Panc1 (cell line): Measurements from ENCODE around the gene RAC3. TPM values are rescaled to one million over a fixed set of nuclear protein-coding genes. Genes with fewer than 3 reads are reported as not detected.

Experiments used
- ATAC-seq: fragments of 200-7000 bp; cut with Tn5 transposase; 2 replicates; pipeline ENCODE4 v1.9.1; 2020; ENCODE audit warnings: mild to moderate bottlenecking, moderate library complexity
- BruUV-seq: library from RNA; stranded (reverse); fragments of 400-500 nt; replicated peaks from 2 replicates; lab custom pipeline; 2021; lab: Mats Ljungman, UMichigan
- CTCF ChIA-PET: fragments of 300-600 bp; sonication (Branson Sonifier 250); formaldehyde crosslinking; loops from one replicate; lab custom pipeline; 2022; ENCODE audit warnings: antibody characterized with exemption; lab: Charles Lee
- POLR2A ChIA-PET: fragments of 300-600 bp; sonication (Branson Sonifier 250); formaldehyde crosslinking; loops from one replicate; lab custom pipeline; 2022; ENCODE audit warnings: antibody characterized with exemption; lab: Charles Lee
- DNase-seq: peaks from one replicate; pipeline ENCODE4 v3.0.0-alpha.2; 2010; ENCODE audit warnings: low read depth, low spot score
- H3K27ac ChIP-seq: 2 replicates; pipeline ENCODE4 v1.5.1; 2011; ENCODE audit warnings: mild to moderate bottlenecking, low read length, inconsistent platforms
- H3K27me3 ChIP-seq: fragments of 200-500 bp; sonication (Bioruptor generic); 2 replicates; pipeline ENCODE4 v1.6.0; 2014; ENCODE audit warnings: low read length, inconsistent platforms; ENCODE audit not compliant: control insufficient read depth, insufficient read depth
- H3K36me3 ChIP-seq: fragments of 200-500 bp; sonication (Bioruptor generic); 2 replicates; pipeline ENCODE4 v1.5.1; 2014; ENCODE audit warnings: inconsistent platforms, mild to moderate bottlenecking, low read length, moderate library complexity; ENCODE audit not compliant: control insufficient read depth, insufficient read depth
- H3K4me1 ChIP-seq: 2 replicates; pipeline ENCODE4 v1.5.1; 2011; ENCODE audit warnings: inconsistent platforms, mild to moderate bottlenecking, low read length, moderate library complexity; ENCODE audit not compliant: control insufficient read depth, insufficient read depth
- H3K4me3 ChIP-seq, 2 experiments: 2 replicates each; pipeline ENCODE4 v1.5.1; 2011 to 2012; ENCODE audit warnings: low read depth in 2 of 2, low read length in 2 of 2, mild to moderate bottlenecking in 2 of 2, inconsistent platforms in 1 of 2, moderate library complexity in 1 of 2
- H3K9me3 ChIP-seq: fragments of 200-500 bp; sonication (Bioruptor generic); 2 replicates; pipeline ENCODE4 v1.5.1; 2014; ENCODE audit warnings: low read depth, mild to moderate bottlenecking, inconsistent platforms, low read length, moderate library complexity; ENCODE audit not compliant: control insufficient read depth, insufficient read depth
- CTCF ChIP-seq: fragments of 450-650 bp; IDR thresholded peaks from 2 replicates; pipeline ENCODE4 v1.5.1; 2017; ENCODE audit warnings: mild to moderate bottlenecking
- POLR2AphosphoS5 ChIP-seq: IDR thresholded peaks from 2 replicates; pipeline ENCODE4 v1.6.1; 2012; ENCODE audit warnings: mild to moderate bottlenecking, low read depth, low read length, moderate library complexity
- REST ChIP-seq, 2 experiments: IDR thresholded peaks; 2 replicates each; pipeline ENCODE4 v1.6.1; 2011 to 2012; ENCODE audit warnings: low read depth in 2 of 2, control low read depth in 1 of 2, low read length in 1 of 2, mild to moderate bottlenecking in 1 of 2, moderate library complexity in 1 of 2; ENCODE audit not compliant: insufficient read depth in 1 of 2
- SIN3A ChIP-seq: IDR thresholded peaks from 2 replicates; pipeline ENCODE4 v1.6.1; 2012; ENCODE audit warnings: low read depth, mild to moderate bottlenecking, low read length, moderate library complexity, borderline replicate concordance; ENCODE audit not compliant: insufficient read depth
- TCF7L2 ChIP-seq: IDR thresholded peaks from 2 replicates; pipeline ENCODE4 v1.6.1; 2011; ENCODE audit warnings: mild to moderate bottlenecking, low read depth, low read length, inconsistent platforms
- in situ Hi-C: cut with HindIII; loops from 2 replicates; pipeline ENCODE4 v1.10.0; 2016; ENCODE audit warnings: low sequenced_read_pairs, low pct_unique_long_range_greater_than_20kb
- intact Hi-C: fragments of 100-400 bp; cut with micrococcal nuclease; formaldehyde crosslinking; loops from one replicate; pipeline ENCODE4 v1.10.0; 2022; ENCODE audit not compliant: unreplicated experiment
- total RNA-seq: library from RNA; stranded (reverse); gene quantifications from one replicate; pipeline ENCODE4 v1.2.1, GENCODE V29; 2021; ENCODE audit not compliant: unreplicated experiment

Gene RAC3
- total RNA-seq, 1 experiment from 2014 or later = 39.4 TPM

GRCh38 chr17:82076785-82077591 lies 45.5 kb downstream of the RAC3 start:
- BruUV-seq = no TSS peak
- TF ChIP-seq CTCF (no peak), POLR2AphosphoS5 (peak; percentile 87), SIN3A (no peak; the same call in 1 of the 2 replicates), TCF7L2 (no peak), REST (IDR thresholded peaks at IDR 0.05; ENCODE audit: insufficient read depth in 1 of 2, low read depth in 2 of 2, low read length in 1 of 2) (0 out of 4 replicates have a peak, but pooled peaks of 1 of the 2 experiments have one; percentile 7)
- ATAC-seq (peak; percentile 74), DNase-seq (no peak)
- POLR2A ChIA-PET = interaction anchor here (0.6 kb wide), 1 partner anchor 16 kb away, joined by 6 read pairs; no protein-coding TSS in a partner anchor
- H3K27me3 ChIP-seq = no peaks in the 10 kb centered on the region
- intact Hi-C loops = no loop called here
- no peak overlapping the region for H3K4me3 ChIP-seq
- CTCF ChIA-PET = interaction anchor here (0.5 to 0.6 kb wide), 2 partner anchors 47 to 59 kb away, joined by 3 to 4 read pairs; no protein-coding TSS in a partner anchor
- H3K36me3 ChIP-seq = no peaks in the 10 kb centered on the region; the same call in 1 of the 2 replicates
- no peaks in the 10 kb centered on the region for H3K9me3 ChIP-seq
- in situ Hi-C loops = no loop called here
- peaks cover 25% of the 10 kb centered on the region for H3K4me1 ChIP-seq
- H3K27ac ChIP-seq = peak overlapping the region; percentile 70

- H3K27ac ChIP-seq = peak overlapping the region; percentile 41; the same call in 1 of the 2 replicates
- H3K4me3 ChIP-seq = no peak overlapping the region
- H3K27me3 ChIP-seq = no peaks in the 10 kb centered on the region
- H3K36me3 ChIP-seq = no peaks in the 10 kb centered on the region; the same call in none of the 2 replicates
- no TSS peak for BruUV-seq
- POLR2A ChIA-PET = interaction anchor here (0.6 kb wide), 1 partner anchor 15 kb away, joined by 6 read pairs; no protein-coding TSS in a partner anchor
- TF ChIP-seq SIN3A (0 out of 2 replicates have a peak, but pooled peaks have one; percentile 26), TCF7L2 (no peak), POLR2AphosphoS5 (peak; percentile 78), CTCF (no peak), REST (IDR thresholded peaks at IDR 0.05; ENCODE audit: insufficient read depth in 1 of 2, low read depth in 2 of 2, low read length in 1 of 2) (0 out of 4 replicates have a peak, but pooled peaks of 1 of the 2 experiments have one; percentile 6)
- CTCF ChIA-PET = interaction anchor here (0.6 kb wide), 1 partner anchor 47 kb away, joined by 4 read pairs; no protein-coding TSS in a partner anchor
- in situ Hi-C loops (no loop called here), intact Hi-C loops (no loop called here)
- H3K4me1 ChIP-seq = peaks cover 25% of the 10 kb centered on the region
- no peak for DNase-seq
- H3K9me3 ChIP-seq = no peaks in the 10 kb centered on the region
- peak; percentile 52 for ATAC-seq
Observed at GRCh38 chr17:82077617-82078358, 46.3 kb downstream of the RAC3 start.
